Activated T-cell treated with anti-CD3 and anti-CD28 coated beads, Interleukin-2, amount 50 U/mL, for 4 hours (primary cell): ENCODE measurements around the gene DRD1. TPM values are rescaled to one million over a fixed set of nuclear protein-coding genes. Genes with fewer than 3 reads are reported as not detected.
"Not testable (repeated sequence)": the region's sequence is repeated elsewhere in the genome, so short reads cannot be mapped to it uniquely, and the experiment has no call there.

Source experiments
- ATAC-seq, 2 donors: fragments of 200-7000 bp; cut with Tn5 transposase; one replicate each; pipeline ENCODE4 v1.10.0; 2021
- DNase-seq: peaks from one replicate; pipeline ENCODE4 v3.0.0-alpha.2; 2020
- H3K27me3 Mint-ChIP-seq: one replicate; pipeline ENCODE4 v1.8.0; 2021; ENCODE audit warnings: low read depth, mixed read lengths
- H3K36me3 Mint-ChIP-seq: one replicate; pipeline ENCODE4 v1.8.0; 2022; ENCODE audit warnings: mixed read lengths; ENCODE audit not compliant: insufficient read depth
- H3K4me1 Mint-ChIP-seq: one replicate; pipeline ENCODE4 v1.8.0; 2021; ENCODE audit warnings: low read depth, mixed read lengths
- H3K4me3 Mint-ChIP-seq: one replicate; pipeline ENCODE4 v1.8.0; 2021; ENCODE audit warnings: mild to moderate bottlenecking, moderate library complexity, mixed read lengths
- H3K9me3 Mint-ChIP-seq: one replicate; pipeline ENCODE4 v1.8.0; 2021; ENCODE audit warnings: mixed read lengths
- total RNA-seq, 3 donors: library from RNA; stranded (reverse); gene quantifications; one replicate each; pipeline ENCODE4 v1.2.1, GENCODE V29; 2021

Gene DRD1
- total RNA-seq, 3 donors from 2014 or later, result 0.05 TPM; not detected in 2

DNA sequence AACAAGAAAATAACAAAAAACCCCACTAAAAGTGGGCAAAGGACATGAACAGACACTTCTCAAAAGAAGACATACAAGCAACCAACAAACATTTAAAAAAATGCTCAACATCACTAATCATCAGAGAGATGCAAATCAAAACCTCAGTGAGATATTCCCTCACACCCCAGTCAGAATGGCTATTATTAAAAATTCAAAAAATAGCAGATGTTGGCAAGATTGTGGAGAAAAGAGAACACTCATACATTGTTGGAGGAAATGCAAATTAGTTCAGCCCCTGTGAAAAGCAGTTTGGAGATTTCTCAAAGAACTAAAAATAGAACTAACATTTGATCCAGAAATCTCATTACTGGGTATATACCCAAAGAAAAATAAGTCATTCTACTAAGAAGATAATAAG lies 19.4 kb downstream of the DRD1 start:
- H3K36me3 Mint-ChIP-seq, H3K4me1 Mint-ChIP-seq, ATAC-seq, H3K9me3 Mint-ChIP-seq, H3K4me3 Mint-ChIP-seq, DNase-seq: not testable (repeated sequence)
- H3K27me3 Mint-ChIP-seq, result peaks cover 33% of the 10 kb centered on the region

GRCh38 chr5:175422058-175422457 lies 21.9 kb downstream of the DRD1 start:
- no peaks in the 10 kb centered on the region for H3K4me1 Mint-ChIP-seq
- peaks cover 35% of the 10 kb centered on the region for H3K27me3 Mint-ChIP-seq
- ATAC-seq (no peak), DNase-seq (no peak)
- H3K4me3 Mint-ChIP-seq, result no peak overlapping the region
- no peaks in the 10 kb centered on the region for H3K9me3 Mint-ChIP-seq
- H3K36me3 Mint-ChIP-seq, result no peaks in the 10 kb centered on the region

DNA sequence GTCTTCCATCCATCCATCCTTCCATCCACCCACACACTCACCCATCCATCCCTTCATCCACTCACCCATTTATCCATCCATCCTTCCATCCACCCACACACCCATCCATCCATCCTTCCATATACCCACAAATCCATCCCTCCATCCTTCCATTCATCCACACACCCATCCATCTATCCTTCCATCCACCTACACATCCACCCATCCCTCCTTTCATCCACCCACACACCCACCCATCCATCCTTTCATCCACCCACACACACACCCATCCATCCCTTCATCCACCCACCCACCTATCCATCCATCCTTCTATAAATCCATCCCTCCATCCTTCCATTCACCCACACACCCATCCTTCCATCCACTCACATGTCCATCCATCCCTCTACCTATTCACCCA lies 23.6 kb downstream of the DRD1 start:
- Mint-ChIP-seq H3K9me3 (peaks cover 4% of the 10 kb centered on the region), H3K27me3 (peaks cover 33% of the 10 kb centered on the region), H3K36me3 (no peaks in the 10 kb centered on the region), H3K4me1 (no peaks in the 10 kb centered on the region), H3K4me3 (no peak overlapping the region)
- DNase-seq (no peak), ATAC-seq (no peak)

GRCh38 chr5:175418251-175418650 lies 25.7 kb downstream of the DRD1 start:
- no peak for DNase-seq
- no peak overlapping the region for H3K4me3 Mint-ChIP-seq
- no peaks in the 10 kb centered on the region for H3K36me3 Mint-ChIP-seq
- H3K27me3 Mint-ChIP-seq, result peaks cover 26% of the 10 kb centered on the region
- H3K4me1 Mint-ChIP-seq, result no peaks in the 10 kb centered on the region
- H3K9me3 Mint-ChIP-seq, result peaks cover 4% of the 10 kb centered on the region
- ATAC-seq, result no peak

- peaks cover 28% of the 10 kb centered on the region for H3K27me3 Mint-ChIP-seq
- no peak for ATAC-seq
Measured at GRCh38 chr5:175417384-175417783, 26.6 kb downstream of the DRD1 start.

DNA sequence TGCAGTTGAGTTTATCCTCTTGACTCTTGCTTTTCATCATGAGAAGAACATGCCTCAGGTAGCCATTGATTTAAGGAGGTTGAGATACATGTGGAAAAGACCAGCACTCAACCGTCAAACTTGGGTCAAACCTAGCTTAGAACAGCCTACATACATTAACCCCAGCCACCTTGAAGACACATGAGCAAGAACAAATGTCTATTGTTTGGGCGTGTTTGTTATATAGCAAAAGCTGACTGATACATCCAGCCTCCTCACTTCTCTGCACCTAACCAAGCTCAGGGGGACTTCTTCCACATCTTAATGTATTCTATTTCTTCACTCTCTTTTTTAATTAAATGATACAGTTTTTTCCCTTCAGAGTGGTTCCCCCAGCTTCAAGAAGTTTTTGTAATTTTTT lies 28.7 kb downstream of the DRD1 start:
- Mint-ChIP-seq H3K4me1 (no peaks in the 10 kb centered on the region), H3K27me3 (peaks cover 17% of the 10 kb centered on the region), H3K36me3 (no peaks in the 10 kb centered on the region), H3K9me3 (peaks cover 4% of the 10 kb centered on the region), H3K4me3 (no peak overlapping the region)
- ATAC-seq, result no peak
- no peak for DNase-seq

More at GRCh38 chr5:175417384-175417783, 26.6 kb downstream of the DRD1 start:
- Mint-ChIP-seq H3K9me3 (peaks cover 4% of the 10 kb centered on the region), H3K4me3 (no peak overlapping the region), H3K36me3 (no peaks in the 10 kb centered on the region), H3K4me1 (no peaks in the 10 kb centered on the region)
- no peak for DNase-seq

- Mint-ChIP-seq H3K9me3 (peaks cover 4% of the 10 kb centered on the region), H3K27me3 (peaks cover 13% of the 10 kb centered on the region), H3K4me1 (no peaks in the 10 kb centered on the region), H3K4me3 (no peak overlapping the region), H3K36me3 (no peaks in the 10 kb centered on the region)
- ATAC-seq, result no peak
- no peak for DNase-seq
Measured at GRCh38 chr5:175410926-175411325, 33.1 kb downstream of the DRD1 start.

DNA sequence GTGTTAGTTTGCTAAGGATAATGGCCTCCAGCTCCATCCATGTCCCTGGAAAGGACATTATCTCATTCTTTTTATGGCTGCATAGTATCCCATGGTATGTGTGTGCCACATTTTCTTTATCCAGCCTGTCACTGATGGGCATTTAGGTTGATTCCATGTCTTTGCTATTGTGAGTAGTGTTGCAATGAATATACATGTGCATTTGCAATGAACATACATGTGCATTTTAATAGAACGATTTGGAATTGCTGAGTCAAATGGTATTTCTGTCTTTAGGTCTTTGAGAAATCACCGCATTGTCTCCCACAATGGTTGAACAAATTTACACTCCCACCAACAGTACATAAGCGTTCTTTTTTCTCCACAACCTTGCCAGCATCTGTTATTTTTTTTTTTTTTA lies 37.7 kb downstream of the DRD1 start:
- ATAC-seq (no peak), DNase-seq (no peak)
- peaks cover 5% of the 10 kb centered on the region for H3K27me3 Mint-ChIP-seq
- no peaks in the 10 kb centered on the region for H3K36me3 Mint-ChIP-seq
- H3K9me3 Mint-ChIP-seq, result peaks cover 4% of the 10 kb centered on the region
- H3K4me3 Mint-ChIP-seq, result no peak overlapping the region
- H3K4me1 Mint-ChIP-seq, result no peaks in the 10 kb centered on the region

GRCh38 chr5:175397590-175398297 lies 46.2 kb downstream of the DRD1 start:
- not testable (repeated sequence) for H3K36me3 Mint-ChIP-seq, H3K4me1 Mint-ChIP-seq, ATAC-seq, H3K9me3 Mint-ChIP-seq, H3K4me3 Mint-ChIP-seq, DNase-seq
- H3K27me3 Mint-ChIP-seq, result peaks cover 25% of the 10 kb centered on the region

- not testable (repeated sequence) for H3K9me3 Mint-ChIP-seq, H3K4me1 Mint-ChIP-seq, ATAC-seq, DNase-seq, H3K36me3 Mint-ChIP-seq, H3K4me3 Mint-ChIP-seq
- H3K27me3 Mint-ChIP-seq, result peaks cover 25% of the 10 kb centered on the region
Measured at GRCh38 chr5:175395430-175395829, 48.6 kb downstream of the DRD1 start.

GRCh38 chr5:175394601-175395000 lies 49.4 kb downstream of the DRD1 start:
- no peak for DNase-seq
- Mint-ChIP-seq H3K4me1 (no peaks in the 10 kb centered on the region), H3K4me3 (no peak overlapping the region), H3K36me3 (no peaks in the 10 kb centered on the region), H3K9me3 (no peaks in the 10 kb centered on the region), H3K27me3 (peaks cover 22% of the 10 kb centered on the region)
- no peak for ATAC-seq

DNA sequence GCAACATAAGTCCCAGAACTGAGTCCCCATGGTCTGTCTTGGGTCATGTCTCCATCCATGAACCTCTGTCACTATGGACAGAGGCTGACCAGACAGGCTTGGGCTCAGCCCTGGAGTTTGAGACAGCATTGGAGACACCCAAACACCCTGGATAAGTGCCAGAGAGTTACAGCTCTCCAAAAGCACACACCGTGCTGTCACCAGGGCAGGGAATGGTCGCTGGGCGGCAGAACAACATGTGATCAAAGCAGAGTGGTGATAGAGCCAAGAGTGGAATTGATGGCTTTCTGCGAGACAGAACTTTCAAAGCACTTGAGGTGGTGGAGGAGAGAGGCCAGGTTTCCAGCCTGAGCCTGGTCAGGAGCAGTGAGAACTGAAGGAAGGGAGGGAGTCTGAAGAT lies 50.1 kb downstream of the DRD1 start:
- Mint-ChIP-seq H3K36me3 (no peaks in the 10 kb centered on the region), H3K4me3 (no peak overlapping the region), H3K9me3 (no peaks in the 10 kb centered on the region), H3K4me1 (no peaks in the 10 kb centered on the region), H3K27me3 (peaks cover 23% of the 10 kb centered on the region)
- no peak for ATAC-seq
- no peak for DNase-seq

GRCh38 chr5:175392236-175392635 lies 51.7 kb downstream of the DRD1 start:
- Mint-ChIP-seq H3K36me3 (no peaks in the 10 kb centered on the region), H3K27me3 (peaks cover 25% of the 10 kb centered on the region), H3K4me1 (no peaks in the 10 kb centered on the region), H3K9me3 (no peaks in the 10 kb centered on the region), H3K4me3 (no peak overlapping the region)
- ATAC-seq (no peak), DNase-seq (no peak)

- H3K36me3 Mint-ChIP-seq, result no peaks in the 10 kb centered on the region
- H3K9me3 Mint-ChIP-seq, result no peaks in the 10 kb centered on the region
- no peak overlapping the region for H3K4me3 Mint-ChIP-seq
- ATAC-seq (no peak), DNase-seq (no peak)
- H3K27me3 Mint-ChIP-seq, result peaks cover 18% of the 10 kb centered on the region
- H3K4me1 Mint-ChIP-seq, result no peaks in the 10 kb centered on the region
Measured at GRCh38 chr5:175390352-175391083, 53.5 kb downstream of the DRD1 start.
